WTC11 (cell line): ENCODE data around the gene SBF1. TPM values are rescaled to one million over a fixed set of nuclear protein-coding genes. Genes with fewer than 3 reads are reported as not detected.

ENCODE experiments used
- ATAC-seq: fragments of 200-7000 bp; cut with Tn5 transposase; 2 replicates; pipeline ENCODE4 v1.10.0; 2021; ENCODE audit warnings: mild to moderate bottlenecking, moderate library complexity
- CTCF ChIA-PET: fragments of 300-600 bp; sonication (Branson Sonifier 250); formaldehyde crosslinking; loops from one replicate; lab custom pipeline; 2021; ENCODE audit warnings: antibody characterized with exemption; lab: Charles Lee
- POLR2A ChIA-PET: fragments of 350-600 bp; sonication (Branson Sonifier 250); formaldehyde crosslinking; loops from one replicate; lab custom pipeline; 2021; ENCODE audit warnings: antibody characterized with exemption; lab: Charles Lee
- DNase-seq: peaks from one replicate; pipeline ENCODE4 v3.0.0; 2021; ENCODE audit warnings: low spot score
- H3K27ac Mint-ChIP-seq: 2 replicates; pipeline ENCODE4 v1.8.0; 2021; ENCODE audit warnings: mixed read lengths
- H3K27me3 Mint-ChIP-seq: 2 replicates; pipeline ENCODE4 v1.8.0; 2021; ENCODE audit warnings: low read depth, mild to moderate bottlenecking, moderate library complexity, mixed read lengths
- H3K36me3 Mint-ChIP-seq: 2 replicates; pipeline ENCODE4 v1.8.0; 2021; ENCODE audit warnings: mixed read lengths
- H3K4me1 Mint-ChIP-seq: 2 replicates; pipeline ENCODE4 v1.8.0; 2022; ENCODE audit warnings: mixed read lengths
- H3K4me3 Mint-ChIP-seq: 2 replicates; pipeline ENCODE4 v1.8.0; 2021; ENCODE audit warnings: mild to moderate bottlenecking, moderate library complexity, mixed read lengths
- H3K9me3 Mint-ChIP-seq: 2 replicates; pipeline ENCODE4 v1.8.0; 2021; ENCODE audit warnings: mixed read lengths
- ATF1 ChIP-seq: sonication (generic); formaldehyde crosslinking; IDR thresholded peaks from 2 replicates; pipeline ENCODE4 v1.8.1; 2023; ENCODE audit warnings: mild to moderate bottlenecking, moderate library complexity, missing genetic modification reagents
- E2F5 ChIP-seq: sonication (generic); formaldehyde crosslinking; IDR thresholded peaks from 2 replicates; pipeline ENCODE4 v1.8.1; 2022; ENCODE audit warnings: mild to moderate bottlenecking, moderate library complexity, missing genetic modification reagents
- ELF4 ChIP-seq: sonication (generic); formaldehyde crosslinking; IDR thresholded peaks from 2 replicates; pipeline ENCODE4 v1.8.1; 2022; ENCODE audit warnings: low read depth, mild to moderate bottlenecking, moderate library complexity, missing genetic modification reagents
- EMX1 ChIP-seq: fragments of 250-450 bp; sonication (Bioruptor Pico); IDR thresholded peaks from 2 replicates; pipeline ENCODE4 v1.8.0; 2021; ENCODE audit warnings: mild to moderate bottlenecking
- ETV6 ChIP-seq: sonication (generic); formaldehyde crosslinking; IDR thresholded peaks from 2 replicates; pipeline ENCODE4 v1.8.1; 2022; ENCODE audit warnings: mild to moderate bottlenecking, missing genetic modification reagents
- GRHL2 ChIP-seq: fragments of 250-450 bp; sonication (Bioruptor Pico); IDR thresholded peaks from 2 replicates; pipeline ENCODE4 v1.8.0; 2022; ENCODE audit warnings: mild to moderate bottlenecking, moderate library complexity; ENCODE audit not compliant: insufficient replicate concordance, severe bottlenecking
- IRF1 ChIP-seq: sonication (generic); formaldehyde crosslinking; IDR thresholded peaks from 2 replicates; pipeline ENCODE4 v1.8.0; 2023; ENCODE audit warnings: missing genetic modification reagents
- KAT7 ChIP-seq: sonication (generic); formaldehyde crosslinking; IDR thresholded peaks from 2 replicates; pipeline ENCODE4 v1.8.1; 2023; ENCODE audit warnings: missing genetic modification reagents, mild to moderate bottlenecking, borderline replicate concordance
- MYBL2 ChIP-seq: sonication (generic); formaldehyde crosslinking; IDR thresholded peaks from 2 replicates; pipeline ENCODE4 v1.8.1; 2023; ENCODE audit warnings: mild to moderate bottlenecking, moderate library complexity, missing genetic modification reagents
- NFE2L1 ChIP-seq: sonication (generic); formaldehyde crosslinking; IDR thresholded peaks from 2 replicates; pipeline ENCODE4 v1.8.1; 2023; ENCODE audit warnings: missing genetic modification reagents
- NR2C2 ChIP-seq: sonication (generic); formaldehyde crosslinking; IDR thresholded peaks from 2 replicates; pipeline ENCODE4 v1.8.0; 2022; ENCODE audit warnings: mild to moderate bottlenecking, missing genetic modification reagents
- NR3C1 ChIP-seq: sonication (generic); formaldehyde crosslinking; conservative IDR thresholded peaks from 2 replicates; pipeline ENCODE4 v1.8.1; 2023; ENCODE audit warnings: low read depth, mild to moderate bottlenecking, missing genetic modification reagents
- ZBTB21 ChIP-seq: sonication (generic); formaldehyde crosslinking; IDR thresholded peaks from 2 replicates; pipeline ENCODE4 v1.8.1; 2023; ENCODE audit warnings: mild to moderate bottlenecking, missing genetic modification reagents, borderline replicate concordance
- ZNF138 ChIP-seq: sonication (generic); formaldehyde crosslinking; conservative IDR thresholded peaks from 2 replicates; pipeline ENCODE4 v1.8.1; 2022; ENCODE audit warnings: mild to moderate bottlenecking, moderate library complexity, missing genetic modification reagents
- ZNF396 ChIP-seq: fragments of 250-450 bp; sonication (Bioruptor Pico); IDR thresholded peaks from 2 replicates; pipeline ENCODE4 v1.8.0; 2021; ENCODE audit warnings: mild to moderate bottlenecking, moderate library complexity, borderline replicate concordance
- total RNA-seq: library from RNA; stranded (reverse); gene quantifications from 3 replicates; pipeline ENCODE4 v1.2.3, GENCODE V29; 2021
- TF ChIP-seq, protein P1 (sequence below): sonication (generic); formaldehyde crosslinking; IDR thresholded peaks from 2 replicates; pipeline ENCODE4 v1.8.1; 2022; ENCODE audit warnings: low read depth, mild to moderate bottlenecking, moderate library complexity, missing genetic modification reagents, borderline replicate concordance
- TF ChIP-seq, protein P2 (sequence below): sonication (generic); formaldehyde crosslinking; IDR thresholded peaks from 2 replicates; pipeline ENCODE4 v1.8.1; 2023; ENCODE audit warnings: mild to moderate bottlenecking, missing genetic modification reagents

The SBF1 gene
- total RNA-seq, 1 experiment from 2014 or later: 108 TPM

GRCh38 chr22:50445071-50445879 lies 29.6 kb downstream of the SBF1 start:
- H3K9me3 Mint-ChIP-seq: no peaks in the 10 kb centered on the region
- H3K36me3 Mint-ChIP-seq: peaks cover 14% of the 10 kb centered on the region
- CTCF ChIA-PET: interaction anchor here (1.0 to 2.1 kb wide), 10 partner anchors 8 to 254 kb away, joined by 3 to 7 read pairs (median 4); partner anchors contain the start of genes LMF2, NCAPH2 and SCO2
- ATAC-seq (no peak), DNase-seq (no peak)
- H3K27me3 Mint-ChIP-seq: no peaks in the 10 kb centered on the region
- H3K4me3 Mint-ChIP-seq: no peak overlapping the region
- TF ChIP-seq E2F5 (CRISPR knock-in tag): no peak
- TF ChIP-seq MYBL2 (CRISPR knock-in tag): no peak
- no peak for TF ChIP-seq ETV6 (CRISPR knock-in tag)
- no peak for TF ChIP-seq ATF1 (CRISPR knock-in tag)
- peak overlapping the region; percentile 49; the same call in 1 of the 2 replicates for H3K27ac Mint-ChIP-seq
- POLR2A ChIA-PET: no interaction called here
- no peaks in the 10 kb centered on the region for H3K4me1 Mint-ChIP-seq

DNA sequence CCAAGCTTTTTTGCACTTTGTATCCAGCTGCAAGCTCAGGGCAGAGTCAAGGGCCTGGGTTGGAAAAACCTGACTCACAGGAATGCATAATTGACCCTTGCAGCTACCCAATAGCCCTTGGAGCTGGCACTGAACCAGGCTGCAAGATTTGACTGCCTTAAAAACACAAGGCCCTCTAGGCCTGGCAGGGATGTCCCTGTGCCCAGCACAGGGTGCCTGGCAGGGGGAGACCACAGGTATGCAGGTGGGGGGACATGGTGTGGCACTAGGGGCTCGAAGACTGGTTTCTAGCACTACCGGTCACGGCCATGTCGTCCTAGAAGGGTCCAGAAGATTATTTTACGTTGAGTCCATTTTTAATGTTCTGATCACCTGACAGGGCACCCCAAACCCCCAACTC lies 30.2 kb downstream of the SBF1 start:
- no peaks in the 10 kb centered on the region for H3K9me3 Mint-ChIP-seq
- peaks cover 12% of the 10 kb centered on the region for H3K36me3 Mint-ChIP-seq
- TF ChIP-seq ZNF396 (CRISPR knock-in tag): no peak
- TF ChIP-seq ZNF138 (CRISPR knock-in tag): no peak
- TF ChIP-seq E2F5 (CRISPR knock-in tag): no peak
- TF ChIP-seq, protein P1, sequence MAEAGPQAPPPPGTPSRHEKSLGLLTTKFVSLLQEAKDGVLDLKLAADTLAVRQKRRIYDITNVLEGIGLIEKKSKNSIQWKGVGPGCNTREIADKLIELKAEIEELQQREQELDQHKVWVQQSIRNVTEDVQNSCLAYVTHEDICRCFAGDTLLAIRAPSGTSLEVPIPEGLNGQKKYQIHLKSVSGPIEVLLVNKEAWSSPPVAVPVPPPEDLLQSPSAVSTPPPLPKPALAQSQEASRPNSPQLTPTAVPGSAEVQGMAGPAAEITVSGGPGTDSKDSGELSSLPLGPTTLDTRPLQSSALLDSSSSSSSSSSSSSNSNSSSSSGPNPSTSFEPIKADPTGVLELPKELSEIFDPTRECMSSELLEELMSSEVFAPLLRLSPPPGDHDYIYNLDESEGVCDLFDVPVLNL: no peak
- TF ChIP-seq ELF4 (CRISPR knock-in tag): no peak
- TF ChIP-seq EMX1: no peak
- TF ChIP-seq KAT7 (CRISPR knock-in tag): no peak
- no peak for TF ChIP-seq MYBL2 (CRISPR knock-in tag)
- TF ChIP-seq GRHL2 (CRISPR knock-in tag): no peak
- TF ChIP-seq, protein P2, sequence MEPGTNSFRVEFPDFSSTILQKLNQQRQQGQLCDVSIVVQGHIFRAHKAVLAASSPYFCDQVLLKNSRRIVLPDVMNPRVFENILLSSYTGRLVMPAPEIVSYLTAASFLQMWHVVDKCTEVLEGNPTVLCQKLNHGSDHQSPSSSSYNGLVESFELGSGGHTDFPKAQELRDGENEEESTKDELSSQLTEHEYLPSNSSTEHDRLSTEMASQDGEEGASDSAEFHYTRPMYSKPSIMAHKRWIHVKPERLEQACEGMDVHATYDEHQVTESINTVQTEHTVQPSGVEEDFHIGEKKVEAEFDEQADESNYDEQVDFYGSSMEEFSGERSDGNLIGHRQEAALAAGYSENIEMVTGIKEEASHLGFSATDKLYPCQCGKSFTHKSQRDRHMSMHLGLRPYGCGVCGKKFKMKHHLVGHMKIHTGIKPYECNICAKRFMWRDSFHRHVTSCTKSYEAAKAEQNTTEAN: no peak
- TF ChIP-seq ZBTB21 (CRISPR knock-in tag): no peak
- no peak for TF ChIP-seq NR3C1 (CRISPR knock-in tag)
- TF ChIP-seq IRF1: no peak
- no peak for TF ChIP-seq NFE2L1
- no peak for TF ChIP-seq NR2C2
- DNase-seq: no peak
- H3K27ac Mint-ChIP-seq: no peak overlapping the region
- no peak for ATAC-seq
- H3K4me3 Mint-ChIP-seq: no peak overlapping the region
- H3K27me3 Mint-ChIP-seq: no peaks in the 10 kb centered on the region
- CTCF ChIA-PET: interaction anchor here (1.0 to 2.1 kb wide), 9 partner anchors 9 to 255 kb away, joined by 3 to 7 read pairs (median 5); partner anchors contain the start of gene SCO2
- POLR2A ChIA-PET: no interaction called here
- no peaks in the 10 kb centered on the region for H3K4me1 Mint-ChIP-seq
